ENCODE measurements around the gene KIF21B.
A peak's percentile ranks its signal among the peaks of the same experiment; 100 is the strongest.

KIF21B gene

DNA sequence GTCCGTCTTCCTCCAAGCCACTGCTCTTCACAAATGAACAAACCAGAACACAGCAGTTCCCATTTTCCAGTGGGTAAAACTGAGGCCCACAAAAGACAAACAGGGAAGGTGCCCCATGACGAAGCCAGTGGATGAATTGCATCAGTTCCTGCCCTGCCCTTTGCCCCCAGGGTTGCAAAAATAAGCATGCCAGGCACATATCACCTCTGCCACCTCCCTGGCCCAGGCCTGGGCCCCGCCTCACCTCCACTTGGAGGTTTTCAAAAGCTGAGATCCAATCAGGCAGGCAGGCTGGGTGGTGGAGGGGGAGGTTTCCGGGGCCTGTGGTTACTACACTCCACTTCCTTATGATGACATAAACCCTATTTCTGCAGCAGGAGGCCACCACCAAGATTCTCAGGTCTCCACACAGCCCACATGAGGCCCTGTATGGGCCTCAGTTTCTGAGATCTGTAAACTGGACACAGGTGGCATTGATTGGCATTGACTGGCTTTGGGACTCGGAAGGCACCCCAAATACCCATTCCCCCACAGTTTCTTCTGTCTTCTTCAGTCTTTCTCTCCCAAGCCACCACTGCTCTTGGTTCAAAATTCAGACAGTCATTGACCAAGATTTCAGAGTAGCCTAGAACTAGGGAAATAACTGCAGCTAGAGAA lies 4.1 kb downstream of the KIF21B start:
- DNase-seq (ENCODE audit: low read depth), result peak; percentile 84

- DNase-seq (ENCODE audit: low read depth), result no peak
Observed at GRCh38 chr1:201017828-201018163, 5.7 kb downstream of the KIF21B start.

- DNase-seq (ENCODE audit: low read depth), result no peak
Observed at GRCh38 chr1:201016943-201017827, 6.3 kb downstream of the KIF21B start.

GRCh38 chr1:201016211-201016651 lies 7.3 kb downstream of the KIF21B start:
- DNase-seq (ENCODE audit: low read depth), result no peak

DNA sequence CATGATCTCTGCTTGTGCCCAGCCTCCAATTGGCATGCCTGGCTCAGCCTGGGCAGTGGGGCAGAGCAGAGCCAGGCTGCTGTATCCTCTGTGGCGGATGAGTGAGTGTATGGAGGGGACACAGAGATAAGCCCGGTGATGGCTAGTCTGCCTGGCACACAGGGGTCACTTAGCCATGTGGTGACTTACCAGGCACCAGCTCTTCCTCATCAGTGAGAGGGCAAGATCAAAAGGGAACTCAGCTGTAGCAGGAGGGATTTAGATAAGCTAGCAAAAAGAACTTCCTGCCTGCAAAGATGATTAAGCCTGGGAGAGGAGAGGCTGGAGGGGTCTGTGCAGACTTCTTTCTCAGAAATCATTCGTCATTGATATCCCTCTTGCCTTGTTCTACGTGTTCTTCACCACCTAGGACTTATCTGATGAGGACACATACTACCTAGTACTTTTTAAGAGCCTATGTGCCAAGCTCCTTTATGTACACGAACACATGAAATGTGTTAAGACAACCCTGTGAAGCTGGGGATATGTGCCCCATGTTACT lies 7.9 kb downstream of the KIF21B start:
- no peak for DNase-seq (ENCODE audit: low read depth)

- no peak for DNase-seq (ENCODE audit: low read depth)
Observed at GRCh38 chr1:201014816-201015200, 8.7 kb downstream of the KIF21B start.

DNA sequence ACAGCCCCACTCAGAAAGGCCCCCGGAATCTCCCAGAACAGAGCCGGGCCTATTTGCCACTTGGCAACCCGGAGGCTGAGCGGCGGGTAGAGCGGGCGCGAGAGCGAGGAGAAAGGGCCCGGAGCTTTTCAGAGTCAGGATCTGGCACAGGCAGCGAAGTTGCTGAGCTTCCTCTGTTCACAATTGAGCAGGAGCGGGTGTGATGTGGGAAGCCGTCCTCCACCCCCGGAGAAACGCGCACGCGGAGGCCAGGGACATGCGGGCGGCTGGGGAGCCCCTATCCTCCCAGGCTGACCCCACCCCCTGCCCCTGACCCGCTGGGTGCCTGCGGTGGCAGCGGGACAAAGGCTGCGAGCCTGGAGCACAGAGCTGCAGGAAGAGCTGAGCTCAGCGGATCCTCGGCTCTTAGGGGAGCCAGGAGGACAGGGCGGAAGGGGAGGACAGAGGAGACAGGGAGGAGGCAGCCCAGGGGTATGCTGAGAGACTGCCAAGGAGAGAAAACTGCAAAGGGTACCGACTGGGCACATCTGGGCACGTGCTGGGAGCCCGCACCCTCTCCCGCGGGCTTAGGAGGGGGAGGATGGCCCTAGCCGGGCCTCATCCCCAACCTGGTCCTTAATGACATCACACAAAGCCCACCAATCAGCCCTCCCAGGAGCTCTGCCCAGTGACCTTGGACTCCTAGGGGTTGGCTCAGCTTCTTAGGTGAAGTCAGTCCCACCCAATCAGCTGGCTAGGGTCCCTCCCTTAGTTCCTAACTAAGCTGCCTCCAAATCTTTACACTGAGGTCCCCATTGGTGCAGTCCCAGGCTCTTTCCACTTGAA lies 9.3 kb downstream of the KIF21B start:
- no peak for DNase-seq (ENCODE audit: low read depth)

DNA sequence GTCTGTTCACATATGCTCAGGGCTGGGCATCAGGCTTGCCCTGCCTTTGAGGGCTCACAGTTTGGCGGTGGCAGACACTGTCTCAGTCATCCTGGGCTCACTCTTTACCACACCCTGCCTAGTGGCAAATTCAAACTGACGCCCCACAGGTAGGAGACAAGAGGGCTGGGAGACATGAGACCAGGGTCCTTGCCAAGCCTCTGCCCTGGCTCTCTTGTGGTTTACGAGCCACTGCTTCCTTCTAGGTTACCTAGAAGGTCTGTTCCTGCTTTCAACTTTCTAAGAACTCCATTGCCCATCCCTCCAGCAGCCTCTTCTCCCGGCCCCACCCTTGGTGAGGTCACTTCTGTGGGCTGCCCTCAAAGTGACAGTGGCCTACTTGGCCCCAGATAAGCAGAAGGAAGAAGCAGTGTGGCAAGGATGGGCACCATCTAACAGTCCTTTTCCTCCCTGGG lies 10.5 kb downstream of the KIF21B start:
- no peak for DNase-seq (ENCODE audit: low read depth)

DNA sequence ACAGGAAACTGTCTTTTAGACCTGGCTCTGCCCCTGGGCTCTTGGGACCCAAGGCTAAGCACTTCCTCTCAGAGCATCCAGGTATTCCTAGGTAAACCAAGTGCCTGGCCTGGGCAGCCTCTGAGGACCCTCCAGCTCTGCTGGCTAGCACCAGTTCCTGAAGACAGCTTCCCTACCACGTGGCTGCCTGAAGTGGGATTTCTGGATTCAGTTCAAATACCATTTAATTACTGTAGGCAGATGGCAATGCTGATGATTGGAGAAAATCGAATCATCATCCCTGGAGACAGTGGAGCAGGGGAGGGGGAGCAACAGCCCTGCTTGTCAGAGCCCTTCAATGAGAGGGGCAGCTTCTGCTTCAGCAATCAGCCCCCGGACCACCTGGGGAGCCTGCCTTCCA lies 11.9 kb downstream of the KIF21B start:
- no peak for DNase-seq (ENCODE audit: low read depth)

- DNase-seq (ENCODE audit: low read depth), result no peak
Observed at GRCh38 chr1:201009962-201010645, 13.4 kb downstream of the KIF21B start.

DNA sequence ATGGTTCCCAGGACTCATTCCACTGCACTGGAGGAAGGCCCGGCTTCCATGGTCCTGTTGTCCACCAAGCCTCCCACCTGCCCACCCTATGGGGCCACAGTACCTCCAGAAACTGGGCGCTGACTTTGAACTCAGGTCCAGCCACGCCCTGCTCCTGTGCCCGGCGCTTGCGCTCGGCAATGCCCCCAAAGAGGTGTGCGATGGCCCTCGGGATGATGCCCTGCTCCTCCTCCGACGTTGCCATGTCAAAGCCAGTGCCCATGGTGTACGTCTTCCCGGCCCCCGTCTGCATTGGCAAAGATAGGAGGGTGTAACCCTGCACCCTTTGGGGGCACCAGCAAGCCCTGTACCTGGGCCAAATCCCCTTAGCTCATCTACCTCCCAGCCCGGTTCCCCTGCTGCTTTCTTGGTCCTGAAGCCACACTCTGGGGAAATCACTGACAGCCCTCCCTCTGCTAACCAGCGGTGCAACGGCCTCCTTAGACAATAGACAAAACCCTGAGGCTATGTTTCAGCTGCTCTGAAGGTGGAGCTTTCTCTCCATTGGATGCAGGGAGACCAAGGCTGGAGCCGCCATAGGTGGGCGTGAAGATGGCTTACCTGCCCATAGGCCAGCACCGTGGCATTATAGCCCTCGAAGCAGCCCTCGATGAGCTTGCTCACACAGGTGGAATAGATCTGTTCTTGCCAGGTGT lies 14.7 kb downstream of the KIF21B start:
- DNase-seq (ENCODE audit: low read depth), result no peak

- no peak for DNase-seq (ENCODE audit: low read depth)
Observed at GRCh38 chr1:201007481-201007880, 16.0 kb downstream of the KIF21B start.

- DNase-seq (ENCODE audit: low read depth), result no peak
Observed at GRCh38 chr1:201006450-201006849, 17.1 kb downstream of the KIF21B start.

- DNase-seq (ENCODE audit: low read depth), result no peak
Observed at GRCh38 chr1:201004732-201005131, 18.8 kb downstream of the KIF21B start.

DNA sequence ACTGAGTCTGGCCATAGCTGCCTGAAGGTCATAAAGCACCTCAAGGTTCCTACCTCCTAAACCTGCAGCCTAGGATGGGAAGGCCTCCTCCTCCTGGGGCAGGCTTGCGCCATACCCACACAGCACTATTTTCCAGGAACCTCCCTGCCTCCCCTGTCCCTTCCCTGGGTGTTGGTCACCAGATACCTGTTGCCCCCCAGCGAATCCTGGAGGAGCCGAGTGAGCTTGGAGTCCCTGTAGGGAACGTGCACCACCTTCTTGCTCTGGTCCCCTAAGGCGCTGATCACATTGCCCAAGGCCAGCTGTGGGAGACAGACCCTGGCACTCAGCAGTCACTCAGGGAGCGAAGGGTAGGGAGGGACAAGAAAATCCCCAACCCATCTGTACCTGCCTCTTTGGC lies 19.4 kb downstream of the KIF21B start:
- no peak for DNase-seq (ENCODE audit: low read depth)

DNA sequence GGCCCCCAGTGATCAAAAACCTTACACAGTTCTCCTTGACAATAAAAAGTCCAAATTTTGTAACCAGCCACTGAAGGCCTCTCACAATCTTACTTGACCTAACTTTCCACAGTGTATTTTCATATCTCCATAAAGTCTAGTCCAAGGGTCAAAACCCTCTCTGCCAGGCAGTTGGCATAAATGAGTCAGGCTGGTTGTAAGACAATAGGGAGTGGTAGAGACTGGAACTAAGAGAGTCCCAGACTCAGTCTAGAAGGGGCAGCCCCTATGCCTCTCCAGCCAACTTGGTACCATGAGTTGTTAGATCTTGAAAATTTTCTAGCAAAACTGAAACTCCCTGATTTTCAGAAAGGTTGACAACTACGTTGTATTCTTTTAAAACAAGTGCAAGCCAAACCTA lies 21.0 kb downstream of the KIF21B start:
- DNase-seq (ENCODE audit: low read depth), result no peak

DNA sequence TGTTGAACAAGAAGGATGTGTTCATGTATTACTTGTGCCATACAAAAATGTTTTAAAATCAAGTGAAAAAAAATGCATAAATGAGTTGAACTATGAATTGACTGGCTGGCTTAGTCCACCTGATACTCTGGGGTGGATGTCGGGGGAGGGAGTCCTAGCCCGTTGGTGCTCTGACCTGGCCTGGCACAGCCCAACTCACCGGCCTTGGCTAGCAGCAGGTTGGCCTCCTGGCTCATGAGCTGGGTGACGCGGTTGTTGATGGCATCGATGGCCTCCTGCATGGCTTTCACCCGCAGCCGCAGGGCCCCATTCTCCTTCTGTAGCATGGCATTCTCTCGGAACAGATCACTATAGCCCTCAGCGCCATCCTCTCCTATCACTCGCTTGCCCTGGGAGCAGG lies 21.6 kb downstream of the KIF21B start:
- DNase-seq (ENCODE audit: low read depth), result no peak

GRCh38 chr1:201000391-201000790 lies 23.1 kb downstream of the KIF21B start:
- DNase-seq (ENCODE audit: low read depth), result no peak

- no peak for DNase-seq (ENCODE audit: low read depth)
Observed at GRCh38 chr1:200999667-201000066, 23.8 kb downstream of the KIF21B start.

- DNase-seq (ENCODE audit: low read depth), result no peak
Observed at GRCh38 chr1:200998323-200998722, 25.2 kb downstream of the KIF21B start.

DNA sequence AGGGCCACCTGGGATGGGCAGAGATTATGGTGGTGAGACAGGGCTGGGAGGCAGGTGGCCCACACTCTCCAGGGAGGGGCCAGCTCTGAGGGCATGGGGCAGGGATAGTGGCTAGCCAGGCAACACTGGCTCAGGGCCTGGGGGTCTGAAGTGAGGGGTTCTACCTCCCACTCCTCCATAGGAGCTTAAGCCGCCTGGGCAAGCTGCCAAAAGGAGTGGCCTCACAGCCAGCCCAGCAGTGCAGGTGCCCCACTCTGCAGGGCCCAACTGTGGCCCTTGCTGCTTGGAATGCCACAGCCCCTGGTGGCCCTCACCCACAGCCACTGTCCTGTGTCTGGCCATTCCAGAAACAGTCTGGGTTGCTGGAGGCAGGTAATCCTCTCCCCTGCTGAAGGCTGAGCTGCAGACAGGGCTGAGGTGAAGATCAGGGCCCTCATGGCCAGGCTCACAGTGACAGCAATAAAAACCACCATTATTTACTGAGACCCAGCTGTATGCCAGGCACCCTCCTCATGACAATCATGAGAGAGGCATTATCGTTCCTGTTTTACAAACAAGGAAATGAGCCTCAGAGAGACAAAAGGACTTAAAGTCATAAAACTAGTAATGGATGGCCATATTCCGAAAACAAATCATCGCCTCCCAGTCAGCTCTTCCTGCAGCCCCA lies 31.0 kb downstream of the KIF21B start:
- DNase-seq (ENCODE audit: low read depth), result no peak
